HL-60 (cell line): ENCODE measurements around the gene SUPV3L1.

ENCODE experiments used
- CTCF ChIP-seq: IDR thresholded peaks from one replicate; pipeline ENCODE4 v1.5.1; 2011; ENCODE audit warnings: low read length, control low read depth, inconsistent platforms; ENCODE audit not compliant: insufficient read depth
- GABPA ChIP-seq: IDR thresholded peaks from 2 replicates; pipeline ENCODE4 v1.6.1; 2012; ENCODE audit warnings: low read depth
- POLR2AphosphoS5 ChIP-seq: IDR thresholded peaks from 2 replicates; pipeline ENCODE4 v1.6.1; 2012; ENCODE audit warnings: low read depth

GRCh38 chr10:69145864-69146263 is 34.2 kb upstream of the SUPV3L1 start:
- TF ChIP-seq CTCF, result no peak
- TF ChIP-seq GABPA, result no peak
- TF ChIP-seq POLR2AphosphoS5, result no peak
